HG03139 (cell line): ENCODE results near the gene POSTN.

Experiments used
- ATAC-seq: cut with Tn5 transposase; IDR thresholded peaks from one replicate; pipeline ENCODE4 v1.9.1; 2021; ENCODE audit not compliant: unreplicated experiment

Gene POSTN, protein sequence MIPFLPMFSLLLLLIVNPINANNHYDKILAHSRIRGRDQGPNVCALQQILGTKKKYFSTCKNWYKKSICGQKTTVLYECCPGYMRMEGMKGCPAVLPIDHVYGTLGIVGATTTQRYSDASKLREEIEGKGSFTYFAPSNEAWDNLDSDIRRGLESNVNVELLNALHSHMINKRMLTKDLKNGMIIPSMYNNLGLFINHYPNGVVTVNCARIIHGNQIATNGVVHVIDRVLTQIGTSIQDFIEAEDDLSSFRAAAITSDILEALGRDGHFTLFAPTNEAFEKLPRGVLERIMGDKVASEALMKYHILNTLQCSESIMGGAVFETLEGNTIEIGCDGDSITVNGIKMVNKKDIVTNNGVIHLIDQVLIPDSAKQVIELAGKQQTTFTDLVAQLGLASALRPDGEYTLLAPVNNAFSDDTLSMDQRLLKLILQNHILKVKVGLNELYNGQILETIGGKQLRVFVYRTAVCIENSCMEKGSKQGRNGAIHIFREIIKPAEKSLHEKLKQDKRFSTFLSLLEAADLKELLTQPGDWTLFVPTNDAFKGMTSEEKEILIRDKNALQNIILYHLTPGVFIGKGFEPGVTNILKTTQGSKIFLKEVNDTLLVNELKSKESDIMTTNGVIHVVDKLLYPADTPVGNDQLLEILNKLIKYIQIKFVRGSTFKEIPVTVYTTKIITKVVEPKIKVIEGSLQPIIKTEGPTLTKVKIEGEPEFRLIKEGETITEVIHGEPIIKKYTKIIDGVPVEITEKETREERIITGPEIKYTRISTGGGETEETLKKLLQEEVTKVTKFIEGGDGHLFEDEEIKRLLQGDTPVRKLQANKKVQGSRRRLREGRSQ

DNA sequence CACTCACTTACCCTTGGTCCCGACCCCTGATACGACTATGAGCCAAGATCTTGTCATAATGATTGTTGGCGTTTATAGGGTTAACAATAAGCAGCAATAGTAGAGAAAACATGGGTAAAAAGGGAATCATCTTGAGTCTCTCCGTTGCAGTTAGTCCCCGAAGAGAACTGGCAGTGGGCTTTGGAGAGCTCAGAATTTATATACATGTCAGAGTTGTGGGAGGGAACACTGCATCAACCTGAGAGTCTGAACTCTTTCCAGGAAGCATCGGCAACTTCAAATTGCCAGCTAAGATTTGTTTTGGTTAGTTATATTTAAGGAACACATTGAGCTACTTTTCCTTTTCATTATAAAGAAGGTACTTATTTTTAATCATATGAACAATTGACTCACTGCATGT lies at the start of gene POSTN:
Gene POSTN (minus strand): TSS at position 172 of the 400 bp plus-strand sequence. CDS start 42 bp downstream, at position 130.
- ATAC-seq = no peak

DNA sequence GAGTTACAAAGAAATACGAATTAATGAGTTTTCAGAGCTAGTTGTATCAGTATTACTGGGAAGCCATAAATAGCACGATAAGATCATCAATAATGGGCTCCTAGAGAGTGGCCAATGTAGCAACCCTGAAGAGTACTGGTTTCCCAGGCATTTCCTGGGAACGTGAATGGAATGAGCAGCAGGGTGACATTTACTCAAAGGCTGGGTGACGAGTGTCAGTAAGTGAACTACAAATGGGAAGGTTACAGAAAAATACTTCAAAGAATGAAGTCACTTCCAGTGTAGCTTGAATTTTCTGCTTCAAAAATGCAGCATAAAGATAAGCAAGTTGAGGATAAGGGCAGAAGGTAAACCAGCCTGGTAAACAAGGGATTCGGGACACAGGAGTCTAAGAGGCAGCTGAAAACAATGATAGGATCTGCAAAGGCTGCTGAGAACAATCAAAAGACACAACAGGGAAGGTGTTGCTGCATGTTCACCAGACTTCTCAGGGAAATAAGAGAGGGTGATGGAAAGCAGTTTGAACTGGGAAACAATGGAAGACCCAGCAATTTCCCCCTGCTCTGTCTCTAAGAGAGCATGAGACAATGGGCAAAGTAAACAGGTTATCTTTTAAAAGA lies 48.6 kb upstream of the POSTN start:
- no peak for ATAC-seq

DNA sequence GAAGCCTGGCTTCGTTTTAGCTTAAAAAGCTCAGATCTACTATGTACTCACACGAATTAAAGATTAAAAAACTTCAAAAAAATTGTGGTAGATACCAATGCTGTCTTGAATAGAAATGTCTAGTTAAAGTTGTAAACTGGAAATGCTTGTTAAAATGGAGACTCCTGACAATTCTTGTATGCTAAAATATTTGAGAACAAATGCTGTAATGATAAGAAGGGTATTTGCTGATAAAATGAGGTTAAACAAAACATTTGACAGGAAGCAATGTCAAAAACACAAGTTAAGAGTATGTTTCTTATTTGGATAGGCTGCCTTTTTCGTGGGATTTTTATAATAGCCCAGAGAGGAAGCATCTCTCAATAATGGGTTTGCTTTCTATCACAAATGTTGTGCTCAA lies 48.0 kb upstream of the POSTN start:
- ATAC-seq = no peak

DNA sequence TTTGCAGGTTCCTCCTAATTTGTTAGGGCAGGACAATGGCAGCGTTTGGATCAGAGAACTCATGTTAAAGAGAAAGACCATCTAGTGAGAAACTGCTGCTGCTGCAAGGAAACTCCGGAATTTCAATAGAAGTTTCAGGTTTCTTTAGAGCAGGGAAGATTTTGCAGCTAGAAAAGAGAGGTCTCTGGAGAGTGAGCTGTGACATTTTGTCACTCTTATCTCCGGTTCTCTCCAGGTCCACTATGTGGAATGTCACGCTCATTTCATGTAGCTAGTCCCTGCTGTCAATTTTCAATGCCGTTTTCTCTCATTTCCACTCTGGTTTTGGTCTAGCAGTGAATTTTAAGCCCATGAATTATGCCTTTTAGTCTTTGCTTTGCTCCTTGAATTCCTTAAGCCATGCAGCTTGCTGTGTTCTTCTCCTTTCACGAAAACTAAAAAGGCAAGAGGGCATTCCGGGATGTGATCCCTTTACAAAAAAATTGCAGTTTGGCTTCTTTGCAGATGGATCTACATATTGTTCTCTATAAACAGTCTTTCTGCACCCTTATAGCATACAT lies 46.7 kb upstream of the POSTN start:
- ATAC-seq = no peak

DNA sequence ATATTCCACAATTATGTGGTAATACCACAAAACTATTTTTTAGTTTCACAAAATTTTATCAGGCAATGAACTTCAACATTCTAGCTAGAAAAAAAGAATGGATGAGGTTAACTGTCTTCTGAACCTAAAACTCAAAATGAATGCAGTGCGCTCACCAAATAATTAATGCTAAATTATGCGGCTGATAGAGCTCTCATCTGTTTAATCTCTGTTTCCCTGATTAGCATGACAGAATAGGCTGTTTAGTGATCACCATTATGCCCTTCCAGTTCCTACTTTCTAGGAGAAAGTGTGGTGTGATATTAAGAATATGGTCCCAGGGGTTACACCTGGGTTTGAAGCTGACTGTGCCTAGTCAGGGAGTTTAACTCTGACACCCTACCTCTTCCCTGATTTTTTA lies 42.8 kb upstream of the POSTN start:
- ATAC-seq = no peak

DNA sequence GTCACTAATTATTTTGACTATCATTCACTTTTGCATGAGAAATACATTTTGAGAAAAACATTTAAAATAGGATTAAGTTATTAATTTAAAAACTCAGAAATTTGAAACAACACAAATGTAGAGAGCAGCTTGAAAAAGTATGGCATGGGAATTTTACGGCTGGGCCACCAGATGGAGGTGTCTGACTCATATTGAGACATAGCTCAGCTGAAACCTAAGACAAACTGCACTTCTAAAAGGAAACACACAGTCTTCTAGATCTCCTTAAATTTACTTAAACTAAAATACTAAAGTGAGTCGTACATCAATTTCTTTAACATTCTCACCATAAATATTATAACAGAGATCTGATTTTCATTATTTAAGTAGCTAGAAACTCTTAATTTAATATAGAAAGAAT lies 41.9 kb upstream of the POSTN start:
- no peak for ATAC-seq

DNA sequence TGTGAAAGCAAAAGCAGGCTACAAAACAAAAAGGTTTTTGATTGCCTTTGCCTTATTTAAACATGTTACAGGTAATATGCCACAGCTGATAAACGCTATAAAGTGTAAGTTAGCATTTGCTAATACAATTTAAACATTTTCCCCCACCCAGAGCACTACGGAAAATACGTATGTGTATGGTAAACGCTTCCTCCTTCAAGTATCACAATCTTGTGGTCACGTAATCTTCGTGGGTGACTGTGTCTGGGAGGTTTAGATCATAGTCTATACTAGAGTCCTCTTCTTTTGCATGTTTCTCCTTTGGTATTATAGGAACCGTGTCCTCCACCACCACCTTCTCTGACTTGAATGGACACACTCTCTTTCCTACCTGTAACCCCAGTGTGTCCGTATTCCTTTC lies 38.1 kb upstream of the POSTN start:
- no peak for ATAC-seq

DNA sequence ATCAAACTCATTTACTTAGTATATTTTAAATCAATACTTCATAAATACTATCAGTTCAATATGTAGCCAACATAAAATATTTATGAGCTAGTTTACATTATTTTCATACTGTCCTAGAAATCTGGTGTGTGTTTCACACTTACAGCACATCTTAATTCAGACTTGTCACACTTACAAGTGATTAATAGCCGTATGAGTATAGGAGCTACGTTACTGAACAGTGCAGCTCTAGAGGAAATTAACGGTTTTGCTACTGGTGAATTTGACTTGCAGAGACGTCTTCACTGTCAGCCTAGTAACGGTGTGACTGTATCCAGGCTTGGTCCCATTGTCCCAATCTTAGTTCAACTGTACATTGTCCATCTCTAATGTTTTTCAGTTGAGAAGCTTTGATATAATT lies 33.7 kb upstream of the POSTN start:
- ATAC-seq = no peak

DNA sequence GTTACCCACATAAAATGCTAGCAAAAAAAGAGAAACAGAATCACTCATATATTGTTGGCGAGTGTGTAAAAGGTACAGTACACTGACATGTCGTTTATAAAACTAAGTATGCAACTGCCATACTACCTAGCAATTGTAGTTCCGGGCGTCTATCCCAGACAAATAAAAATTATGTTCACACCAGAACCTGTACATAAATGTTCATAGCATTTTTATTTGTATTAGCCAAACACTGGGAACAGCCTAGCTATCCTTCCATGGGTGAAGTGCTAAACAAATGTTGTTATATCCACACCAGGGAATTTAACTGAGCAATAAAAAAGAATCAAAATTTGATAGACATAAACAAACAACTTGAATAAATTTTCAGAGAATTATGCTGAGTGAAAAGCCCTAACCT lies 28.9 kb upstream of the POSTN start:
- ATAC-seq = no peak

DNA sequence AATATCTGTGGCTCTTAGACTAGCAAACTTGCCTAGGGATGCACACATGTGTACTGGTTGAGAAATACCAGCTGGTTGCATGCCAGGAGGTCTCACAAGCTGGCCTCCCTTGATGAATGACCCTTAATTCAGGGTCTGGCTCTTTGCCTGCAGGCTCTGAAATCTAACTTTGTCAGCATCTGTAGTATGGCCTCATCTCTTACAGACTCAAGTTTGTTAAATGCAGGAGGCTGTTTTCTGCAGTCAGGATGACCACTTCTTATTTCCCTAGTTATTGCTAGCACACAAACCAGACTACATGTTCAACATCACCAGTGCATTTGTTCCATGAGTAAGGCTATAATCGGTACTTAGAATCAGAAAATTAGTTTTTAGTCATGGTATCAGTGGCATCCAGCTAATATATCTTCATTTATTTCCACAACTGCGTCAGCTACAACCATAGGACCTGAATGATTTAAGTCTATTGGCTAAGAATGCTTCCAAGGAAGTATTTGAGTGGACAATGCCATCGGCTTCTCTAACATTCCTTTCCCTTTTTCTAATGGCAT lies 23.3 kb upstream of the POSTN start:
- ATAC-seq = no peak

DNA sequence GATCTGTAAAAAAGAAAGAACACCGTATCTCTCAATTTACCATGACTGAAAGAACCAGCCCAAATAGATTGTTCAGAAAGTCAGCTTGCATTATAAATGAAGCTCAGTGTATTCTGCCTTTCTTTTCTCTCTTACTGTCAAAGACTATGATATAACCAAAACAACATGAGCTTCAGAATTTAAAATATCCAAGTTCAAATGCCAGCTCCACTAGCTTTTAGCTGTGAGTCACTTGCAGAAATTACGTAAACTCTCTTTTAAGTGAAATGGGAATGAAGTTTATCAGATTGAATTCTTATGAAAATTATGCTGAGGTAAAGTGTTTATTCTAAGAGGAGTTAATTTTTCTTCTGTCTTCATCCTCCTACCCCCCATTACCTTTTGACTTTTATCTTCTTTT lies 20.0 kb upstream of the POSTN start:
- no peak for ATAC-seq

DNA sequence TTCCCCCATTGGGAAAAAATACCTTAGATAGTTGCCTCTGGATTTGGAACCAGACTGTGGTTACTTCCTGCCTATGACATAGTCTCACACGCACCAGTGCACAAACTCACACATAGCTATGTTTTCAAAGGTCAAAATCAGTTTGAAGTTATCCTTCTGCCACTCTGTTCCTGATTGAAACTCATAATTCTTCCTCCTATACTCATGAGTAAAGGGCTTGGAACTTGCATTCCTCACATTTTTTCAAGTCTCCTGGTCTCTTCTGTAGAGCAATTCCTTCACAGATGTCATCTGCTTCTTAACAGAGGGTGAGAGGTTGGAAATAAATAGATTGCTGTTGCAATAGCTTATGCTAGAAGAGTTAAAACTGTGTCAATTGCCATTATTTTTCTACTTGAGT lies 18.6 kb upstream of the POSTN start:
- ATAC-seq = no peak

DNA sequence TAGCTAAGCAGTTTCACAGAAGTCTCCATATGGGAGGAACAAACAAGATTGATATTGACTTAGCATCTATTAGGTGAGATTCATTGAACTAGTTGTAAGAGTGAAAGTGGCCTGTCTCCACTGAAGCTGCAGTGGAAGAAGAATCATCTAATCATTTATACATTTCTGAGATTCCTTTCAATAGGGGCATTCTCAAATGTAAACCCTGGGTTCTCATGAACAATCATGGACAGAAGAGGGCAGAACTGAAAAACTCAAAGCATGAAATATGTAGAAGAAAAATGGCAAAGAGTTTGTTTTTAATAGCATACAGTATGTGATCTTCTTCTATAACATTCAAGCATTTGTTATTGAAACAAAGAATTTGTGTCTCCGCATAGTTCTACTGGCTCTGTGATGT lies 17.6 kb upstream of the POSTN start:
- ATAC-seq = no peak

DNA sequence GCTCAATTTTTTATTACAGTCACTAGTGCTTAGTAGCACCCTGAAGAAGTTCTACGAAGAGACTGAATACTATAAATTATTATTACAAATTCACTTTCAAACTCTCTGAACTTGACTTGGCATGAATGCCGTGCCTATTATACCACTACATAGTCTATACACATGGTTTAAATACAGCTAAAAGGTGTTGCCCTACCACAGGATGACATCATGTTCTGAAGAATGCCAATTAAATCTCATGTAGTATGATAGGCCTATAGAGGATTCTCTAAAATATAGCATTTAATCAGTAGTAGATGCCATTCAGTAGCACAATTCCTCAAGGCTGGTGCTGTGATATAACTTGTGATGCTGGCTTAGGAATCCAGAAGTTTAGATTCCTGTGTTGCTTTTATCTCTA lies 16.7 kb upstream of the POSTN start:
- ATAC-seq = no peak

DNA sequence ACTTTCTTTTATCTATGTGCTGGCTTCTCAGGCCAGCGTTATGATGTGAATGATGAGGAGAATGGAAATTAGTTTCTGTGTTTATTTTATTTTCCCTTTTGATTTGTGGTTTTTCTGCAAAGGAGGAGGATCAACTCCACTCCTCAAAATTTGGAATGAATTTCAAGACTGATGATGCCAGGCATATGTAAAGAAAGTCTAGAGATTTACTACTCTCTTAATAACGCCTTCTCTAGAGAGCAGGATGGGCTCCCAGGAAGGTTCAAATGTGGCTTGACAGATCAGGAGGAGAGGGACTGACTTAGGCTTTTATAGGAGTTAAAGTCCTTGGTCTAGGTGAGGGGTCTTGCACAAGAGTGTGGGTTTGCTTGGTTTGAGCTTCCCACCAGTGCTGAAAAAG lies 15.1 kb upstream of the POSTN start:
- ATAC-seq = no peak

DNA sequence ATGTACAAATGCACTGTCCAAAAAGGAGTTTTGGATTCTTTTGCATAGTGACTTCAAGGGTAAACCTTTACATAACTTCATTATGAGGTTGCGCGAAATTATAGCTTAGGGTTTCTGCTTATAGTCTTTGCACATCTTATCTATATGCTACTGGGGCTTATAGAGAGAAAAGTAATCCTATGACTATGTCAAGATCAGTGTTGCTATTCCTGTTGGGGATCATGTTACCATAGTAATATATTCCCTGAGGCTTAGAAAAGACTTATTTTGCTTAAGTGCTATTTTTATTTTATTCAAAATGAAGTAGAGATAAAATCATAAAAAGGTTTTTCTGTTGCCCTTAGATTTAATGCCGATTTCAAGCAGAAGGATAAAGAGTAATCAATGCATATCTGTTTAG lies 14.7 kb upstream of the POSTN start:
- no peak for ATAC-seq

DNA sequence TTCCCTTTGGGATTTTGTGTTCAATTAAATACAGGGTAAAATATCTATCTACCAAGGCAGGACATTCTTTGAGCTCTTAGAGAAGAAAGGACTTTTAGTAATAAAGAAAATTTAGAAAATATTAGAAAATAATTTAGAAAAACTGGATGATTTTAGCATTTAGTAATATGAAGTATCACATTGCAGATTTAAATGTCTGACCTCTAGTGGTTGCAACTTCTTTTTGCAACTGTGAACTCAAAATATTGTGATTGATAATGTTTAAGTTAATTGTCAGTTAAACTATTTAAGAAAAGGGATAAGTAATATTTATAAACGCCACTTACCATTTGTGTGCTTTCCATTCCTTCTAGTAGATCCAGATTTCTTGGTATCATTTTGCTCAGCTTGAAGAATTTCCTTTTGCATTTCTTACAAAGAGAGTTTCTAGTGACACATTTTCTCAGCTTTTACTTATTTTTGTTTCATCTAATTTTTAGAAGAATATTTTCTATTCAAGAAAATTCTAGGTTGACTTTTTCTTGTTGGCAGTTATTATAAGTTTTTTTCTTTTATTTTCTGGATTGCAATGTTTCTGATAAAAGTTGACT lies 10.3 kb upstream of the POSTN start:
- no peak for ATAC-seq

DNA sequence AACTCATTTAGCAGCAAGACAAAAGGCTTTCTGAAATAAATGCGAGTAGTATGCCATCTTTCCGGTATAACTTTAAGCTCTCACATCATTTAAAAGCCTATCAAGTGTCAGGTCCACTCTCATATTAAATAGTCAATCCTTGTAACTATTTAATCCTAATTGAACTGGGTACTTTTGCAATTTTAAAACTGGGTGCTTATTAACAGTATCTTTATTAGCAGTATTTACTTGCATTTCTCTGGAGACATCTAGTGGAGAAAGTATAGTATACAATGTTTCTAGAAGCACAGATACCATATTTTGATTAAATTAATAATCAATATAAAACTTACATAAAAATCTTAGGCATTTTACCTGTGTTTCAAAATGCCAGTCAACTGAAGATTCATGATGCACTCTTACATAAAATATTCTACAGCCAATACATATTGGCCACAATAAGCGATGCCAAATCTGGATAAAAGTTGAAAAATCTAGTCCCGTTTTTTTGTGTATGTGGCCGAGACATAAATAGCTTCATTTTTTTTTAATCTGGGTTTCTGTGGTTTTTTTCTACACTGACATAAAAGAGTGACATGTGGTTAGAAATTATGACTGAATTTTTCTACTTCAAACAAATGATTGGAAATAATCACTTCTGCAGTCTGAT lies 4.3 kb upstream of the POSTN start:
- ATAC-seq = no peak

DNA sequence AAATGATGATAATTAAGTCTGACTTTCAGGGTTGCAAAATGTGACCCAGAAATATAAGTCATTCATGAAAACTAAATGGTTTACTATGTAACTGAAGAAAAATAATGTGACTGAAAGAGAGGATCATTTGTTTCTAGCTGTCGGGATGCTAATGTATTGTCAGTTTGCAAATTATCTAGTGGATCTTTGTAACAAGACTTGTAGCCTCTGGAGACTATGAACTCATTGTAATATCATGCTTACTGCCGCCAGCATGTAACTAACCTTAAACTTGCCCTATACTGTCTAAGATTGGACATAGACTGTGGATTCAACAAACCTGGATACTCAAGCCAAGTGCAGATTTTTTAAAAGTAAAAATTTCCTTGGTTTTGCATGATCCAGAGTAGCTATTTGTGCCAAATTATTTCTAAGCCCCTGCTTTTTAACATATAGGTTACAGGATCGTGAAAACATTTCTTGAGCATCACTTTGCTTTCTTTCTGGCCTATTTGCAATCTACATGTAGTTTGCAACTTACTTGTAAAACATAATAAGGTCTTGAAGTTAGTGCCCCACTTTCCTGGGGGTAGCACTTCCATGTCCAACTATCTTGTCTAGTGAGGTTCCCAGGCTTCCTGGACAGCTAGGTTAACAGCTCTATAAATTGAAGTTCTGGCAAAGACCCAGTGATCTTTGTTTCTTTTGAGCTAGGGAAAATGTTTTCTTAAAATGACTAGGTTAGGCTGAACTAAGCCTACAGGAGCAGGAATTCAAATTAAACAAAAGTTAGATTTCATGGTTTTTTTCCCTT lies 3.3 kb upstream of the POSTN start:
- ATAC-seq = no peak

DNA sequence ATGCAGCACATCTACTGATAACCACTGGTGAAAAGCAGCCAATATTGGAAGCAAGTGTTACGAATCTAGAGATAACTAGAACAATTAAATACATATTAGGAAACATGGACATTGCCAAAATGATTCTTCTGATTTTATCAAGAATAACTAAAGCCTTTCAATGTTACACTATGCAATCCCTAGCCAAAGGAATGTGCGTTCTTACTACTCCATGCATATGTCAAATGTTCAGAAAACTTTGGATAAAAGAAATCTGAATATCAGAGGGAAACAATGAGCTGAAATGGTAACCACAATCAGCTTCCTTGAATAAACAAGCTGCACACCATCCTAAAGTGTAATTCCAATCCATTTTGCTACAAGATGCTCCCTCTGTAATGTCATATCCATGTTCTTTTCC lies 951 bp upstream of the POSTN start:
- ATAC-seq = no peak
